Islet of Langerhans (tissue), 1 donor: ENCODE measurements around the gene SDSL.

ENCODE experiments used
- FAIRE-seq: peaks from one replicate; lab custom pipeline; 2011; peaks lifted over from hg19 to GRCh38; lab: Jason Lieb, UNC

SDSL gene

GRCh38 chr12:113469224-113469948, 47.2 kb downstream of the SDSL start:
- FAIRE-seq, result no peak

- no peak for FAIRE-seq
These were observed 48.0 kb downstream of the SDSL start for GRCh38 chr12:113469949-113470743.

- FAIRE-seq, result no peak
These were observed 48.9 kb downstream of the SDSL start for GRCh38 chr12:113470871-113471618.

- FAIRE-seq, result no peak
These were observed 49.5 kb downstream of the SDSL start, which contains the start of gene LHX5 for GRCh38 chr12:113471619-113472171. Gene LHX5 (minus strand): TSS chr12:113471871. CDS start chr12:113471498, 373 bp downstream.

- FAIRE-seq, result no peak
These were observed 50.3 kb downstream of the SDSL start for GRCh38 chr12:113472191-113473121.

GRCh38 chr12:113473400-113473799, 51.2 kb downstream of the SDSL start:
- no peak for FAIRE-seq

GRCh38 chr12:113473942-113474341, 51.8 kb downstream of the SDSL start:
- FAIRE-seq, result no peak

GRCh38 chr12:113474635-113475436, 52.7 kb downstream of the SDSL start:
- no peak for FAIRE-seq

- no peak for FAIRE-seq
These were observed 53.4 kb downstream of the SDSL start for GRCh38 chr12:113475451-113476175.

GRCh38 chr12:113476176-113476986, 54.2 kb downstream of the SDSL start:
- no peak for FAIRE-seq

GRCh38 chr12:113477171-113477841, 55.1 kb downstream of the SDSL start:
- FAIRE-seq, result no peak

- no peak for FAIRE-seq
These were observed 55.6 kb downstream of the SDSL start for GRCh38 chr12:113477842-113478215.

- no peak for FAIRE-seq
These were observed 56.3 kb downstream of the SDSL start for GRCh38 chr12:113478351-113479011.

GRCh38 chr12:113479216-113479589, 57.0 kb downstream of the SDSL start:
- no peak for FAIRE-seq

- no peak for FAIRE-seq
These were observed 57.6 kb downstream of the SDSL start for GRCh38 chr12:113479590-113480335.

- no peak for FAIRE-seq
These were observed 58.3 kb downstream of the SDSL start for GRCh38 chr12:113480336-113480971.

GRCh38 chr12:113482334-113482733, 60.2 kb downstream of the SDSL start:
- no peak for FAIRE-seq
